Glutamatergic neuron (in vitro differentiated cells): ENCODE results near the gene AFAP1. TPM values are rescaled to one million over a fixed set of nuclear protein-coding genes. Genes with fewer than 3 reads are reported as not detected.

ENCODE experiments used
- DNase-seq: peaks from one replicate; pipeline ENCODE4 v3.0.0; 2022
- H3K27ac Mint-ChIP-seq: one replicate; pipeline ENCODE4 v1.8.0; 2020; ENCODE audit warnings: mild to moderate bottlenecking, mixed read lengths, inconsistent platforms; ENCODE audit not compliant: unreplicated experiment
- H3K27me3 Mint-ChIP-seq: one replicate; pipeline ENCODE4 v1.8.0; 2020; ENCODE audit warnings: mild to moderate bottlenecking, moderate library complexity, mixed read lengths, inconsistent platforms; ENCODE audit not compliant: unreplicated experiment
- H3K36me3 Mint-ChIP-seq: one replicate; pipeline ENCODE4 v1.8.0; 2020; ENCODE audit warnings: mild to moderate bottlenecking, mixed read lengths, inconsistent platforms; ENCODE audit not compliant: unreplicated experiment
- H3K4me1 Mint-ChIP-seq: one replicate; pipeline ENCODE4 v1.8.0; 2020; ENCODE audit warnings: mild to moderate bottlenecking, low read depth, mixed read lengths, inconsistent platforms; ENCODE audit not compliant: unreplicated experiment
- H3K4me3 Mint-ChIP-seq: one replicate; pipeline ENCODE4 v1.8.0; 2020; ENCODE audit warnings: mild to moderate bottlenecking, mixed read lengths, inconsistent platforms; ENCODE audit not compliant: unreplicated experiment
- H3K9me3 Mint-ChIP-seq: one replicate; pipeline ENCODE4 v1.8.0; 2020; ENCODE audit warnings: mild to moderate bottlenecking, moderate library complexity, mixed read lengths, inconsistent platforms; ENCODE audit not compliant: unreplicated experiment
- total RNA-seq: library from RNA; stranded (reverse); fragmentation: NEBNext Ultra II Directional; extraction: Animal tissue kit (Norgen Biotek cat#: 25700); gene quantifications from one replicate; pipeline ENCODE4 v1.2.1, GENCODE V29; 2021; ENCODE audit not compliant: unreplicated experiment
- TF ChIP-seq, protein P1 (sequence below): fragments of 200-600 bp; sonication (generic); IDR thresholded peaks from one replicate; pipeline ENCODE4 v1.5.0; 2021; ENCODE audit not compliant: partially characterized antibody, unreplicated experiment

AFAP1 gene
- total RNA-seq, 1 donor from 2014 or later = 528 TPM

DNA sequence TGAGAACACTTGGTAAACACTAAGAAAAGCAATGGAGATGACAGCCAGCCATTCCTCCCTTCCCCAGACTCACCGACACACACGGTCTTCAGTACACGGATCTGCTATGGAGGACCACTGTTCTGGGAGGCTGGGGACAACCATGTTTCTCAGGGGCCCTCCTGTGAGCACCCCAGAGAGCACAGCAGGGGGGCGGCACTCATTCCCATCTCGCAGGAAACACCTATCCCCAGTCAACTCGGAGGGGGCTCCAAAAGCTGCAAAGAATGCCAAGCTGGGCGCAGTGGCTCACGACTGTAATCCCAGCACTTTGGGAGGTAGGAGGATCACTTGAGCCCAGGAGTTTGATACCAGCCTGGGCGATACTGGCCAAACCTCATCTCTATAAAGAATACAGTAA, 172.1 kb downstream of the AFAP1 start:
- Mint-ChIP-seq H3K9me3 (peaks cover 79% of the 10 kb centered on the region), H3K27ac (peak overlapping the region; percentile 22), H3K27me3 (peaks cover 72% of the 10 kb centered on the region), H3K4me3 (no peak overlapping the region), H3K36me3 (peaks cover 13% of the 10 kb centered on the region), H3K4me1 (peaks cover 49% of the 10 kb centered on the region)
- no peak for DNase-seq
- TF ChIP-seq, protein P1, sequence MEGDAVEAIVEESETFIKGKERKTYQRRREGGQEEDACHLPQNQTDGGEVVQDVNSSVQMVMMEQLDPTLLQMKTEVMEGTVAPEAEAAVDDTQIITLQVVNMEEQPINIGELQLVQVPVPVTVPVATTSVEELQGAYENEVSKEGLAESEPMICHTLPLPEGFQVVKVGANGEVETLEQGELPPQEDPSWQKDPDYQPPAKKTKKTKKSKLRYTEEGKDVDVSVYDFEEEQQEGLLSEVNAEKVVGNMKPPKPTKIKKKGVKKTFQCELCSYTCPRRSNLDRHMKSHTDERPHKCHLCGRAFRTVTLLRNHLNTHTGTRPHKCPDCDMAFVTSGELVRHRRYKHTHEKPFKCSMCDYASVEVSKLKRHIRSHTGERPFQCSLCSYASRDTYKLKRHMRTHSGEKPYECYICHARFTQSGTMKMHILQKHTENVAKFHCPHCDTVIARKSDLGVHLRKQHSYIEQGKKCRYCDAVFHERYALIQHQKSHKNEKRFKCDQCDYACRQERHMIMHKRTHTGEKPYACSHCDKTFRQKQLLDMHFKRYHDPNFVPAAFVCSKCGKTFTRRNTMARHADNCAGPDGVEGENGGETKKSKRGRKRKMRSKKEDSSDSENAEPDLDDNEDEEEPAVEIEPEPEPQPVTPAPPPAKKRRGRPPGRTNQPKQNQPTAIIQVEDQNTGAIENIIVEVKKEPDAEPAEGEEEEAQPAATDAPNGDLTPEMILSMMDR = no peak

DNA sequence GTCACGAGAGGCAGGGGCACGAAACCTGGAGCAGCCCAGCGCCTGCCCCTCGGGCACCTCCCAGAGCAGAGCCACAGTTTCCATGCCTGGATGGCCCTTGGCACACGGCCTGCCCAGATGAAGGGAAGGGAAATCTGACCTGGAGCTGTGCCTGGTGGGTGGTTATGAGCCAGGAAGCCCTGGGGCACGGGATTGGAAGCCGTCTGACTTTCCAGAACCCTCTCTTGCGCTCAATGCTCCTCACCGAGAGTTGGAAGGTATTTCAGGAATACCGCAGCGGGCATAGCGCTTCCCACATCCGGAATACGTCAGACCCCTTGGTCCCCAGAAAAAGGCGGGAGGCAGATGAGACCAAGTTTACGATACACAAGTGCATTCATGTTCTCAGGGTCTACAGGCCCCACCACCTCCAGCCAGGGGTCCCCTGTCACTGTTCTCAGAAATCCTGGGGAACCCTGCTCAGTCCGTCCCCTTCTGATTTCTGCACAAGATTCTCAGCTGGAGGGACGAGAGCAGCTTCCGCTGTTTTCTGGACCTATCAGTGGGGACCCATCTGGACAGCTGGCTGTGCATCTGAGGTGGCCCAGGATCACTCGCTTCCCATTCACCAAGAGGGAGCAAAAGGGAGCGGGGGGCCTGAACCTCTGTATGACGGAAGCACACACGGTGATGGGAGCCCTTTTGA, 172.9 kb downstream of the AFAP1 start:
- peak; percentile 4 for DNase-seq
- H3K4me1 Mint-ChIP-seq = peaks cover 47% of the 10 kb centered on the region
- H3K4me3 Mint-ChIP-seq = no peak overlapping the region
- H3K9me3 Mint-ChIP-seq = peaks cover 78% of the 10 kb centered on the region
- peaks cover 67% of the 10 kb centered on the region for H3K27me3 Mint-ChIP-seq
- H3K36me3 Mint-ChIP-seq = peaks cover 13% of the 10 kb centered on the region
- H3K27ac Mint-ChIP-seq = peak overlapping the region; percentile 48
- TF ChIP-seq, protein P1 = no peak

DNA sequence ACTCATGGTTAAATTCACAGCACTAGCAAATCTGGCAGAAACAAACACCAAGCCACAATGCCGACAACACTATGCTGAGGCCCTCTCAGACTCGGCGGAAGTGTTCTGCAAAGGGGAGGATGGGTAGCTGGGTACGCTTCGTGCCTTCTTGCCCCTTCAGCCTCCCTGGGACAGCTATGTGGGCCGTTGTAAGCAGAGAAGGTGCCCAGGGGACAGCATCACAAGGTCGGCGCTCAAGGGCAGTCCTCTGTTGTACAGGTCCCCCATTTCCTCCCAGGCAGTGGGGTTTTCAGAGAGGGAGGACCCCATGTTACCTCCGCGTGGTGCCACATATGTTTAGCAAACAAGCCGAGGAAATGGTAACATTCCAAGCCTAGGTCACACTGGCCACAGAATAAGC, 173.6 kb downstream of the AFAP1 start:
- TF ChIP-seq, protein P1 = no peak
- DNase-seq = peak; percentile 4

DNA sequence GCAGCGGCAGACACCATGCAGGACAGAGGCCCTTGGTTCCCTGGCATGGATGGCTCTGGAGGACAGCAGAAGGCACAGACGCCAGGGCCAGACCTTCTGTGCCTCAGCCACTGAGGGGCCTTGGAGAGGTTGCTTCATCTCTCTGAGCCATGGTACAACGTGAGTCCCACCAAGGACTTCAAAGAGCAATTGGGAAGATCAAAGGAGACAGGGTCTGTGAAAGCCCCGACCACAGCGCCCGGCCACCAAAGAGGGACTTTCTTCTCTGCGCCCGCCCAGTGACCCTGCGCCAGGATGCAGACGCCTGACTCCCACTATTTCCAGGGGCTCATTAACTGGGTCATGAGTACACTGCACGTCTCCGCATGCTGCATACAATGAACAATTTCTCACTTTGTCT, 174.0 kb downstream of the AFAP1 start:
- Mint-ChIP-seq H3K27ac (peak overlapping the region; percentile 48), H3K4me1 (peaks cover 46% of the 10 kb centered on the region), H3K27me3 (peaks cover 64% of the 10 kb centered on the region), H3K9me3 (peaks cover 77% of the 10 kb centered on the region), H3K4me3 (no peak overlapping the region), H3K36me3 (peaks cover 6% of the 10 kb centered on the region)
- TF ChIP-seq, protein P1 = no peak
- peak; percentile 11 for DNase-seq

More for the DNA sequence above, 173.6 kb downstream of the AFAP1 start:
- Mint-ChIP-seq H3K9me3 (peaks cover 79% of the 10 kb centered on the region), H3K27ac (peak overlapping the region; percentile 48), H3K4me1 (peaks cover 49% of the 10 kb centered on the region), H3K27me3 (peaks cover 68% of the 10 kb centered on the region), H3K36me3 (peaks cover 8% of the 10 kb centered on the region), H3K4me3 (no peak overlapping the region)

DNA sequence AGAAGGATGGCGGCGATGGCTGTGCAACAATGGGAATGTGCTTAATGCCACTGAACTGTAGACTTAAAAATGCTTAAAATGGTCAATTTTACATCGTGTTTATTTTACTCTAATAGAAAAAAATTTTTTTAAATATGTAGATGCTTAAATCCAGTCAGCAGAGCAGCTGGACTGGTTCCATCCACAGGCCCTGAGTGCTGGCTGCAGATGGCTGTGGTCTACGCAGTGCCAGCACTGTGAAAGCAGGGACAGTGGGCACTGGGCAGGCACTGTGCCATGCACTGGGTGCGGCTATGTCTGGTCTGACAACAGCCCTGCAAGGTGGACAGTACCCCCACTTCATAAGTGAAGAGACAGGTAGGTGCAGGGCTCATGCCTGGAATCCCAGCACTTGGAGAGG, 175.2 kb downstream of the AFAP1 start:
- TF ChIP-seq, protein P1 = no peak
- Mint-ChIP-seq H3K9me3 (peaks cover 77% of the 10 kb centered on the region), H3K4me1 (peaks cover 38% of the 10 kb centered on the region), H3K4me3 (no peak overlapping the region), H3K27me3 (peaks cover 56% of the 10 kb centered on the region), H3K36me3 (no peaks in the 10 kb centered on the region), H3K27ac (no peak overlapping the region)
- no peak for DNase-seq
